ENCODE data around the gene SEPTIN2. TPM values are rescaled to one million over a fixed set of nuclear protein-coding genes. Genes with fewer than 3 reads are reported as not detected.

Gene SEPTIN2
- total RNA-seq, 1 donor = 577 TPM

- no peak overlapping the region for H3K4me3 ChIP-seq (ENCODE audit: low read depth, low read length)
- peak; percentile 80 for DNase-seq (ENCODE audit: low read depth)
- TF ChIP-seq CTCF (IDR thresholded peaks at IDR 0.05; ENCODE audit: insufficient read depth, low read depth, low read length) = no peak
Observed at GRCh38 chr2:241279413-241279812, 36.3 kb upstream of the SEPTIN2 start.

- no peak overlapping the region for H3K4me3 ChIP-seq (ENCODE audit: low read depth, low read length)
- no peak for DNase-seq (ENCODE audit: low read depth)
- no peak for TF ChIP-seq CTCF (IDR thresholded peaks at IDR 0.05; ENCODE audit: insufficient read depth, low read depth, low read length)
Observed at GRCh38 chr2:241279828-241280227, 35.9 kb upstream of the SEPTIN2 start.

DNA sequence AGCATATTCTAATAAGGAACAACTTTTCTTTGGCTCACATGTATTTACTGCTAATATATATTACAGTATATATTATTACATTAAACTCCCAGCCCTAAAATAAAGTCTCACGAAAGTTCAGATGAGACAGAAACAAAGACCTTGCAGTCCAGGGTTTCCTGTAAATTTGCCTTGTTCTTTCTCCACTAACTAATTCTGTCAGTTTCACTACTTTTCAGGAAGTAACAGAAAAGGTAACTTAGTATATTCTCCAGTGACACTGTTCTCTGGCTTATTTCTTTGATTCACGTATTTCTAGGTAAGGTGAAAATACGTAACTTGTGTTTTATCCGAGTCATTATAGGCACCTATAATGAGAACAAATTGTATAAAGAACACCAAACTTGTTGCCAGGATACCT lies 35.4 kb upstream of the SEPTIN2 start:
- TF ChIP-seq CTCF (IDR thresholded peaks at IDR 0.05; ENCODE audit: insufficient read depth, low read depth, low read length) = no peak
- H3K4me3 ChIP-seq (ENCODE audit: low read depth, low read length) = no peak overlapping the region
- DNase-seq (ENCODE audit: low read depth) = no peak

DNA sequence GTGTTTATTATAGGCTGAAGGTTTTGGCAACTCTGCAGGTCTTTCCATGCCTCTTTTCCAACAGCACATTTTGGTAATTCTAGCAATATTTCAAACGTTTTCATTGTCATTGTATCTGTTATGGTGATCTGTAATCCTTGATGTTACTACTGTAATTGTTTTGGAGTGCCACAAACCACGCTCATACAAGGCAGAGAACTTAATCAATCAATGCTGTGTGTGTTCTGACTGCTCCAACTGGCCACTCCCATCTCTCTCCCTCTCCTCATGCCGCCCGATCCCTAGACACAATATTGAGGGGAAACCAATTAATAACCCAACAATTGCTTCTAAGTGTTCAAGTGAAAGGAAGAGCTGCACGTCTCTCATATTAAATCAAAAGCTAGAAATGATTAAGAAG lies 33.2 kb upstream of the SEPTIN2 start:
- TF ChIP-seq CTCF (IDR thresholded peaks at IDR 0.05; ENCODE audit: insufficient read depth, low read depth, low read length) = no peak
- H3K4me3 ChIP-seq (ENCODE audit: low read depth, low read length) = no peak overlapping the region
- no peak for DNase-seq (ENCODE audit: low read depth)

GRCh38 chr2:241285596-241285995 lies 30.1 kb upstream of the SEPTIN2 start:
- no peak for TF ChIP-seq CTCF (IDR thresholded peaks at IDR 0.05; ENCODE audit: insufficient read depth, low read depth, low read length)
- no peak for DNase-seq (ENCODE audit: low read depth)
- no peak overlapping the region for H3K4me3 ChIP-seq (ENCODE audit: low read depth, low read length)

DNA sequence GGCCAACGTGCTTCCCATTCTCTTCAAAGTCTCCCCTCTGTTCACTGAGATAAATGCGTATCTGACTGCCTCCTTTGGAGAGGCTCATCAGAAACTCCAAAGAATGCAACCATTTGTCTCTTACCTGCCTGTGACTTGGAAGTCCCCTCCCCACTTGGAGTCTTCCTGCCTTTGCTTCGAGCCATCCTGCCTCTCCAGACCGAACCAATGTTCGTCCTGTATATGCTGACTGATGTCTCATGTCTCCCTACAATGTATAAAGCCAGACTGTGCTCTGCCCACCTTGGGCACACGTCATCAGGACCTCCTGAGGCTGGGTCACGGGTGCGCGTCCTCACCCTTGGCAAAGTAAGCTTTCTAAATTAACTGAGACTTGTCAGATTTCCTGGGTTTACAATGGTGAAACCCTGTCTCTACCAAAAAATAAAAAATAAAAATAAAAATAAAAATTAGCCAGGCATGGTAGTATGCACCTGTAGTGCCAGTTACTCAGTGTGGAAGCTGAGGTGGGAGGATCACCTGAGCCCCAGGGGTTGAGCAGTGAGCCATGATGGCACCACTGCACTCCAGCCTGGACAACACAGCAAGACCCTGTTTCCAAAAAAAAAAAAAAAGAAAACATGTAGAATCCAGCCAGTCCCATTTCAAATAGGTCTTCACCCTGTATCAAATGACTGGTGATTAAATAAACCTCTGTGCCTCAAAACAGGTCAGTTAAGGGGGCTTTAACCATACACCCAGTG lies 29.2 kb upstream of the SEPTIN2 start:
- no peak for TF ChIP-seq CTCF (IDR thresholded peaks at IDR 0.05; ENCODE audit: insufficient read depth, low read depth, low read length)
- DNase-seq (ENCODE audit: low read depth) = no peak
- no peak overlapping the region for H3K4me3 ChIP-seq (ENCODE audit: low read depth, low read length)

Data from fibroblast of villous mesenchyme (primary cell).